ENCODE results near the gene AGAP6. TPM values are rescaled to one million over a fixed set of nuclear protein-coding genes. Genes with fewer than 3 reads are reported as not detected.
"Not testable (repeated sequence)": the region's sequence is repeated elsewhere in the genome, so short reads cannot be mapped to it uniquely, and the experiment has no call there.

Gene AGAP6
- polyA plus RNA-seq, 3 donors = 0.31 to 37.6 (median 0.65) TPM

GRCh38 chr10:50044941-50045664, 56.9 kb downstream of the AGAP6 start:
- H3K36me3 ChIP-seq (replicated peaks in 1 of 2; ENCODE audit: control insufficient read depth in 1 of 2, insufficient read depth in 2 of 2, low read length in 2 of 2) = no peaks in the 10 kb centered on the region
- Mint-ChIP-seq H3K4me1 (no peaks in the 10 kb centered on the region), H3K27me3 (ENCODE audit: low read depth in 3 of 3) (peaks cover 0 to 3% (median 2%) of the 10 kb centered on the region in 3 donors), H3K27ac (no peak overlapping the region), H3K4me3 (no peak overlapping the region), H3K9me3 (peaks cover 0 to 4% (median 0%) of the 10 kb centered on the region in 7 donors), H3K36me3 (peaks cover 0 to 3% of the 10 kb centered on the region in 2 donors)
- no peaks in the 10 kb centered on the region for H3K79me2 ChIP-seq (ENCODE audit: insufficient read depth, low read length)
- no peak for DNase-seq
- H3K27me3 ChIP-seq (ENCODE audit: control insufficient read depth in 2 of 2, insufficient read depth in 2 of 2, low read length in 2 of 2) = no peaks in the 10 kb centered on the region
- no peaks in the 10 kb centered on the region for H3K4me1 ChIP-seq (ENCODE audit: control insufficient read depth in 1 of 2, insufficient read depth in 2 of 2, low read length in 2 of 2)
- H4K20me1 ChIP-seq (ENCODE audit: insufficient read depth, low read length) = no peaks in the 10 kb centered on the region
- intact Hi-C loops (cut with micrococcal nuclease) = loop anchor here in 1 of 2 donors (10.0 kb wide), 1 partner anchor 90 kb away; no protein-coding TSS in a partner anchor
- 90% methylated on average over 1 of the region's 5 CpGs for WGBS (ENCODE audit: insufficient coverage)
- H3K9ac ChIP-seq (ENCODE audit: insufficient read depth, low read length, poor library complexity, severe bottlenecking) = no peak overlapping the region
- no peak overlapping the region for H3K4me2 ChIP-seq (replicated peaks; ENCODE audit: extremely low read depth, low read length, poor library complexity, severe bottlenecking)
- H3K9me3 ChIP-seq (replicated peaks in 1 of 2; ENCODE audit: control insufficient read depth in 1 of 2, insufficient read depth in 1 of 2, low read length in 2 of 2) = no peaks in the 10 kb centered on the region
- no peak overlapping the region for H3K4me3 ChIP-seq (replicated peaks in 1 of 3; ENCODE audit: low read depth in 2 of 3, low read length in 3 of 3)
- H2AFZ ChIP-seq (ENCODE audit: insufficient read depth, low read depth, low read length, poor library complexity, severe bottlenecking) = no peak overlapping the region
- TF ChIP-seq CTCF (IDR thresholded peaks at IDR 0.05) = no peak
- H3K27ac ChIP-seq (ENCODE audit: low read depth in 1 of 2, low read length in 2 of 2) = no peak overlapping the region

DNA sequence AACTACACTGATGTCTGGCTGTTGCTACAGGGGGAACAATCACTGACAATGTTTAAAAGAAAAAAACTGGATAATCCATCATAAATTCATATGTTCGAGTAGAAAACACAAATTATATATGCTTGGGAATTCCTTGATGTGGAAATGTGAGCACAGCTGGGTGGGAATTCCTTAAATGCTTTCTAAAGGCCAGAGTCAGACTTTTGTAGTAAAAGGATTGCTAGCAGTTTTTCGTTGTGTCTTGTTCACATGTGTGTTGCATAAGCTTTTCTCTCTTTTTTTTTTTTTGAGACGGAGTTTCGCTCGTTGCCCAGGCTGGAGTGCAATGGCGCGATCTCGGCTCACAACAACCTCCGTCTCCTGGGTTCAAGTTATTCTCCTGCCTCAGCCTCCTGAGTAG, 58.3 kb downstream of the AGAP6 start:
- H3K4me1 Mint-ChIP-seq; H3K4me1 ChIP-seq (ENCODE audit: control insufficient read depth in 1 of 2, insufficient read depth in 2 of 2, low read length in 2 of 2); H3K4me2 ChIP-seq (replicated peaks; ENCODE audit: extremely low read depth, low read length, poor library complexity, severe bottlenecking); H3K9me3 ChIP-seq (replicated peaks in 1 of 2; ENCODE audit: control insufficient read depth in 1 of 2, insufficient read depth in 1 of 2, low read length in 2 of 2); H3K9ac ChIP-seq (ENCODE audit: insufficient read depth, low read length, poor library complexity, severe bottlenecking); H3K79me2 ChIP-seq (ENCODE audit: insufficient read depth, low read length); H2AFZ ChIP-seq (ENCODE audit: insufficient read depth, low read depth, low read length, poor library complexity, severe bottlenecking); H3K27me3 ChIP-seq (ENCODE audit: control insufficient read depth in 2 of 2, insufficient read depth in 2 of 2, low read length in 2 of 2); H3K27me3 Mint-ChIP-seq (ENCODE audit: low read depth in 3 of 3); DNase-seq; H4K20me1 ChIP-seq (ENCODE audit: insufficient read depth, low read length); H3K27ac Mint-ChIP-seq; H3K4me3 ChIP-seq (replicated peaks in 1 of 3; ENCODE audit: low read depth in 2 of 3, low read length in 3 of 3); H3K27ac ChIP-seq (ENCODE audit: low read depth in 1 of 2, low read length in 2 of 2); H3K36me3 Mint-ChIP-seq; H3K9me3 Mint-ChIP-seq; H3K36me3 ChIP-seq (replicated peaks in 1 of 2; ENCODE audit: control insufficient read depth in 1 of 2, insufficient read depth in 2 of 2, low read length in 2 of 2); H3K4me3 Mint-ChIP-seq: not testable (repeated sequence)
- 100% methylated on average over 1 of the region's 9 CpGs for WGBS (ENCODE audit: insufficient coverage)
- intact Hi-C loops (cut with micrococcal nuclease) = loop anchor here in 1 of 2 donors (10.0 kb wide), 1 partner anchor 88 kb away; no protein-coding TSS in a partner anchor

DNA sequence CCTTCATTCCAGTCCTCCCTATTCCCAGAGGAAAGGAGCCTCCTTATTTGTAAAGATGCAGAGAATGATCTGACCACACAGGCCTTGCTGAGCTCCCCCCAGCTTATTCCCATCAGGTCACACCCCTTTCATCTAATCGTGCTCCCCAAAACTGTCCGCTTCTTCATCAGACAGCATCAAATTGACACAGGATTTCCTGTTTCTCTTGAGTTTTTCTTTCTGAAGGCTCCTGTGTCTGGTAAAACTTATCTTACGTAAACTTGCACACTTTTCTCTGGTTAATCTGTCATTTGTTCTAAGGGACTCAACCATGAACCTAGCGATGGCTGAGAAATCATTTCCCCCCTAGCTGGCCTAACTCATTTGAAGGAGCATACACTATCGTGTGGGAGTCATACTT, 59.4 kb downstream of the AGAP6 start:
- intact Hi-C loops (cut with micrococcal nuclease) = loop anchor here in 1 of 2 donors (10.0 kb wide), 1 partner anchor 87 kb away; no protein-coding TSS in a partner anchor
- not testable (repeated sequence) for H3K36me3 Mint-ChIP-seq; H3K9me3 Mint-ChIP-seq; H3K4me1 ChIP-seq (ENCODE audit: control insufficient read depth in 1 of 2, insufficient read depth in 2 of 2, low read length in 2 of 2); H3K9ac ChIP-seq (ENCODE audit: insufficient read depth, low read length, poor library complexity, severe bottlenecking); H3K4me3 Mint-ChIP-seq; H4K20me1 ChIP-seq (ENCODE audit: insufficient read depth, low read length); H3K4me2 ChIP-seq (replicated peaks; ENCODE audit: extremely low read depth, low read length, poor library complexity, severe bottlenecking); H3K36me3 ChIP-seq (replicated peaks in 1 of 2; ENCODE audit: control insufficient read depth in 1 of 2, insufficient read depth in 2 of 2, low read length in 2 of 2); DNase-seq; H3K27ac ChIP-seq (ENCODE audit: low read depth in 1 of 2, low read length in 2 of 2); H2AFZ ChIP-seq (ENCODE audit: insufficient read depth, low read depth, low read length, poor library complexity, severe bottlenecking); H3K79me2 ChIP-seq (ENCODE audit: insufficient read depth, low read length); H3K4me3 ChIP-seq (replicated peaks in 1 of 3; ENCODE audit: low read depth in 2 of 3, low read length in 3 of 3); H3K4me1 Mint-ChIP-seq; H3K9me3 ChIP-seq (replicated peaks in 1 of 2; ENCODE audit: control insufficient read depth in 1 of 2, insufficient read depth in 1 of 2, low read length in 2 of 2); H3K27me3 Mint-ChIP-seq (ENCODE audit: low read depth in 3 of 3); H3K27ac Mint-ChIP-seq; H3K27me3 ChIP-seq (ENCODE audit: control insufficient read depth in 2 of 2, insufficient read depth in 2 of 2, low read length in 2 of 2)
- WGBS (ENCODE audit: insufficient coverage) = no CpG with 5 or more reads among the region's 5 CpGs

Measured in CD14-positive monocyte (primary cell).